ENCODE data around the gene ZXDC.

The ZXDC gene

DNA sequence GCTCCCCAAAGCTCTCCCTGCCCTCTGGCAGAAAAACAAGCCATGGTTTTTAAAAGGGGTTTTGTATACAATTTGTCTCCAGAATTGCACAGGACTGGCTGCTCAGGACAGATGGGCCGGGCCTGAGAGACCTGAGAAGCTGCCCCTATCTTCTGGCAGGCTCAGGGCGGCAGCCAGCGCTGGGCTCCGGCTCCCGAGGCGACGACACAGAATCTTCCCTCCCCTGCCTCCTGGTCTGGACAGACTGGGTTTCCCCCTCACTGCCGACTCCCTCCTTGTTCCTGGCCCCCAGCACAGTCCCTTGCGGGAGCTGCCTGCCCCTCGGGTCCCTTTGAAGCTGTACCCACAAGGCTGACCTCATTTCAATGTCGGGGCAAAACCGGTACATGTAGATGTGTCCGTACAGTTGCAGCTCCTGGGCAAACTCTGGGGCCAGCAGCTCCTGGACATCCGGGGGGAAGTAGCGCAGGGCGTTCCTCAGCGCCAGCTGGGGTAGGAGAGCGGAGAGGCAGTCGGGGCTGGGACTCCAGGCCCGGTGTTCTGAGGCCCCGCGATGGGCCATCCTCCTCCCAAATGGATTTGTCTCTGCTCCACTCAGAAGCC is 34.7 kb upstream of the ZXDC start:
- no peak for DNase-seq (ENCODE audit: low spot score)

DNA sequence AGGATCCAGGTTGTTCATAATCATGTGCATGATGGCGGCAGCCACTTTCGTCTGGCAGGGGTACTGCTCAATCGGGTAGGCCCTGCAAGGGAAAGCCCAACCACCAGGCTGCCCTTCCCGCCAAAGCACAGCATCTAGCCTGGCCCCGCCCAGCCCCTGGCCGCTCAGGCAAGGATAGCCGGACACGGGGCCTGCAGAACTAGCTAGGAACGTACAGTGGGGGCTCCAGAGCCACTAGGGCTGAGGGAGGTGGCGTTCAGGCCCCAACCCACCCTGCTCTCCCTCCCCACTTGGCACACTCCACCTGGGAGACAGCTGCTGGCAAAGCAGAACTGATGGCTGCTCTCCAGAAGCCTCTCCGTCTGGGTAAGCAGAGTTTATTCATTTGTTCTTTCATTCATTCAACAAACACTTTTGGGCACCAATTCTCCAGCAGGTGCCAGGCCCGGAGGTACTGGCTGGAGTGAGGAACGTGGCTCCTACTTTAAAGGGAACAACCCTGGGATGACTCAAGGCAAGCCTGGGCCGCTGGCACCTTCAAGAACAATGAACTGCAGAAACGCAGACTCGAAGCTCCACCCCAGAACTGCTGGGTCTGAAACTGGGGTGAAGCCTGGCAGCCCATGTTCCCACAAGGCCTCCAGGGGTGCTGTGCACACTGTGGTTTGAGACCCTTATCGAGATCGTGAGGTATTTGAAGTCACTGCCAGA is 34.1 kb upstream of the ZXDC start:
- DNase-seq (ENCODE audit: low spot score), result no peak

DNA sequence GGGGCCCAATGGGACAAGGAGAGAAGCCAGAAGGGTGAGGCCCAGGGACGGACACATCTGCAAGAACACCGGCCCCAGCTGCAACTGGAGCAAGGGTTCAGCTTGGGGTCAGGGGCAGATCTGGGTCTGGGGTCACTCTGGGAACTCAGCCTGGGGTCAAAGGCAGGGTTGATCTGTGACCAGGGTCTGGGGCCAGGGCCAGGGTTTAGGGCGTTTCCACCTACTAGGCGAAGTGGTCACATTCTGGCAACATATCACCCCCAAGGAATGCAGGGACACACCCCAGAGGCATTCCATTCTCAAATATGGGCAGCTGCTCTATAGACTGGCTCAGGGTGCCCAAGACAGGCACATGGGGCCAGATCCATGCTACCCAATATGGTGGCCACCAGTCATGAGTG is 32.9 kb upstream of the ZXDC start:
- no peak for DNase-seq (ENCODE audit: low spot score)

DNA sequence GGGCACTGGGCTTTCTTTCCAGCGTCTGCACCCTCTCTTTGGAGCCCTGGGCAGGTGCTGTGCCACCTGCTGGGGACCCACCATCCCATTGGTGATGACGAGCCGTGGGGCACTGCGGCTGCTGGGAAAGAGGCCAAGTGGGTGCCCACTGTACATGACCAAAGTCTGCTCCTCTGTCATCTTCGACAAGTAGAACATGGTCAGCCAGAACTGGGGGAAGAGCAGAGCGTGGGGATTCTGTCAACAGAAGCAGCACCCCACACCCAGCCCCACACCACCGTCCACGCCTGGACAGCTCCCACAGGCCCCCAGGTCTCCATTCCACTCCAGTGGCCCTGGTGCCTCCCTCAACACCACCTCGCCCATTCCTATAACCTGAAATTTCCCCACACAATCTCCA is 32.2 kb upstream of the ZXDC start:
- DNase-seq (ENCODE audit: low spot score), result no peak

DNA sequence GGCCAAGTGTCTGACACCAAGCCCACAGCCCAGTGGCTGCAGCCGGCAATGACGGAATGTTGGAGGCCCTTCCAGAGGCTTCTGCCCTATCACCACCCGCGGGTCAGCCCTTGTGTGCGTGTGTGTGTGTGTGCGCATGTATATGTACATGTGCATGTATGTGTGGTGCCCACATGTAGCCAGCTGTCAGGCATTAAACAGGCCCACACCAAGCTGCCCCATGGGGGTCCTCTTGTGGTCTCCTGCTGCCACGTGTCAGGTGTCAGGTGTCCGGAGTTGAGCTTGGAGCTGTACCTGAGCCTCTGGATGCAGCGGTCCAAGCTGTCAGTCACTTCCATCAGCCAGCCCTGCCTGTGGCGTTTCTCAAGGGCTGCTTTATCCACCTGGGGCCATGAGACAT is 28.0 kb upstream of the ZXDC start:
- DNase-seq (ENCODE audit: low spot score), result no peak

DNA sequence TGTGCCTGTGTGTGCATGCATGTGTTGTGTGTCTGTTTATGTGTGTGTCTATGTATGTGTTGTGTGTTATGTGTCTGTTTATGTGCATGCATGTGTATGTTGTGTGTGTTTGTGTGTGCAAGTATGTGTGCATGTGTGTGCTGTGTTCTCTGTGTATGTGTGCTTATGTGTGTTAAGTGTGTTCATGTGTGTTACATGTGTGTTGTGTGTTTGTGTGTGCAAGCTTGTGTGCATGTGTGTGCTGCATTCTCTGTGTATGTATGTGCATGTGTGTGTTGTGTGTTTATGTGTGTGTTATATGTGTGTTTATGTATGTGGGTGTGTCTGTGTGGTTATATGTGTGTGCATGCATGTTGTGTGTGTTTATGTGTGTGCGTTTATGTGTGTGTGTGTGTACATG is 27.0 kb upstream of the ZXDC start:
- DNase-seq (ENCODE audit: low spot score), result no peak

DNA sequence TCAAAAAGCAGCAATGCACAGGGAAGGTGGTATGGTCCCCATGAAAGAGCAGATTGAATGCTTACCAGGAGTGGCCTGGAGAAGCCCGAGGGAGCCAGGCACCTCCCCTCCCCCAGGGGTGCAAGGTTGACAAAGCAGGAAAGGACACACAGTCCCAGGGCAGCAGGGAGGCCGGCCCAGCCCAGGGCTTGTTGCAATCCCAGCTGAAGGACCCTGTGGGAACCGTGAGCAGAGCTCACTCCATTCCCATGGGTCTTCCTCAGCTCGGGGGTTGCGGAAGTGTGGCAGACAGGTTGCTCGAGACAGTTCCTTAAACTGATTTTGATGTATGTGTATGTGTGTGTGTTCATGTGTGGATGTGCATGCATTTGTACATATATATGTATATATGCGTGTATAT is 26.0 kb upstream of the ZXDC start:
- DNase-seq (ENCODE audit: low spot score), result no peak

DNA sequence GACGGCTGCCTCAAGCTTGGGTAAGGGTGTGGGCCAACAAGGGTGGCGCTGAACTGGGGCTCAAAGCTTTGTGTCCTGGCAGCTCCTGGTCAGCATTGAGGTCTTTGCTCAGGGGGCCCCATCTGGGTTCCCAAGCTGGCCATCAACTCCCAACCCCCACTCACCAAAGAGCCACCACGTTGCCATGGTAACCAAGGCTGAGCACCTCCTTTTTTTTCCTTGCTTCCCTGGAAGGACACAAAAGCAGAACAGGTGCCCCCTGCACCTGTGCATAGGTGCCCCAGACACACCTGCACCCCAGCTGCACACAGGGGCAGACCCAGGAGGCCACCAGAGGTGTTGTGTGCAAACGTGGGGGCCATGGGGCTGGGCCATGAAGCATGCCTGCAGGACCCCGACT is 25.4 kb upstream of the ZXDC start:
- DNase-seq (ENCODE audit: low spot score), result no peak

DNA sequence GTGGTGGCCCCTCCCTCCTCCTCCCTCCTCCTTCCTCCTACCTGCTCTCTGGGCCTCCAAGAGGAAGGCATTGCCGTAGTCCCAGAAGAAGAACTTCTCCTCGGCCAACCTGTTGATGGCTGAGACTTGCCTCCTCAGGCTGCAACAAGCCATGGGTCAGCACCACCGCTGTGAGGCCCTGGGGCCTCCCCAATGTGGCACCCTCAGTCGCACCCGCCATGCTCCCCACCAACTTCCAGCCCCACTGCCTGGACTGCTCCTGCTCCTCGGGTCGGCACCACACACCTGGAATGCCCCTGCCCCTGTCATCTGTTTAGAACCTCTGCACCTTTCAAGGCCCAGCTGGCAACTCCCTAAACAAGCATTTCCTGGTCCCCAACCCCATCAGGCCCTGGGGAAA is 24.3 kb upstream of the ZXDC start:
- DNase-seq (ENCODE audit: low spot score), result no peak

DNA sequence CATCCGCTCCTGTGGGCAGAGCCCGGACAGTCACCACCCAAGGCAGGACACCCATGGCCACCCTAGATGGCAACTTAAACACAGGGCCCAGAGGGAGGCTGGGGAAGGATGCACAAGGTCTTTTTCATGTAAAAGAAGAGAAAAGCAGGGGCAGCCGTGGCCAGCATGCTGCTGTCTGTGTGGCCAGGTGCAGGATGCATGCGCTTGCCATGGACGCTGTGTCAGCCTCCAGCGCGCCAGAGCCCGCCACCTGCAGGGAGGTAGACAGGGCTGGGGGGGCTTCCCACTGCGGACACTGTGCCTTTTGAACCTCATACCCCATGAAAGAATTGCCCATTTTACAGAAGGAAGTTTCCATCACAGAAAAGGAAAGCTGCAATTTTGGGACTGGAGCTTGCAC is 23.7 kb upstream of the ZXDC start:
- DNase-seq (ENCODE audit: low spot score), result no peak

DNA sequence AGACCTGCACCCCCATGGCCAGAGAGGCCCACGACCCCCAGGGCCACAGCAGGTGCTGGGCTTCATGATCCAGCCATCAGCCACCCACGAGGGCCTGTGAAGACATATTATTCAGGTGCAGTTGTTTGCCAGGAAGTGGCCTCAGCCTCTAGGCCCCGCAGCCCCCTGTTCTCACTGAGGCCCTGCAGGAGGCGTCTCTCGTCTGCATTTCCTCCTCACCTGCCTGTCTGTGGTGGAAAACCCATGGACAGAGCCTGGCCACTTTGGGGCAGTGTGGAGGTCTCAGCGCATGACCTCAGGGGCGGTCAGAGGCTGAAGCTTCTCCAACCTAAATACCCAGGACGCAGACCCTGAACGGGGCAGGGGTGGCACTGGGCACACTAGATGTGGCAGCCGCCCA is 23.2 kb upstream of the ZXDC start:
- DNase-seq (ENCODE audit: low spot score), result no peak

DNA sequence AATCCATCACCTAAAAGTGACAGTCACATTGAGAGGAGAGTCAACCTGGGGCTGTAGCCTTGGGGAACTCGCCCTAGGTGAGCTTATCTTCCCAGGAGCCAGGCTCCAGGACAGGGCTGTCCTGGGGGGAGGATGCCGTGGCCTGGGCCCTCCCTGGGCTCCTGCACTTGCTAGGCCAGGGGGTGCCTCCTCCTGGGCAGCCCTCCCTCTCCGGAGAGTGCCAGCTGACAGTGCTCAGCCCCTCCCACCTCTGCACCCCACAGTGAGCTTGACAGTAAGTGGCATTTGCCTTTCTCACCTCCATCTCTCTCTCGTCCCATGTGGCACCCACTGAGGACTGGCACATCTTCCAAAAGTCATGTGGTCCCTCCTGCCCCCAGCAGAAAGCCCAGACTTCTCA is 22.8 kb upstream of the ZXDC start:
- DNase-seq (ENCODE audit: low spot score), result no peak

DNA sequence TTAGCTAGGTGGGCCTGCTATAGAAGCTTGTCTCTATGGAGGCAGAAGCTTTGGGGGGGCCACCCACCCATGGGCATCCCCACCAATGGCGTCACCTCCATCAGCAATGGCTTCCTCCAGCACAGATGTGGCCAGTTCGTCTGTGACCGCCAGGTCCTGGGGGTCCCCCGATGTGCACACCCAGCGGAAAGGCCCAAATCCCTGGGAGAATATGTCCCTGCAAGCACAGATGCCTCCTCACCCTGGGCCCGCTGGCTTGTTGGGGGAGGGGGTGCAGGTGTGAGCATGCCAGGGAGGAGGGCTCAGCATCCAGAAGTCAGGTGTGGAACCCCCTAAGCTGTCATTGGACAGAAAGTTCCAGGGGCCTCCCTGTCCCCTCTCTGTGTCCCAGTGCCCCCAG is 22.3 kb upstream of the ZXDC start:
- DNase-seq (ENCODE audit: low spot score), result no peak

DNA sequence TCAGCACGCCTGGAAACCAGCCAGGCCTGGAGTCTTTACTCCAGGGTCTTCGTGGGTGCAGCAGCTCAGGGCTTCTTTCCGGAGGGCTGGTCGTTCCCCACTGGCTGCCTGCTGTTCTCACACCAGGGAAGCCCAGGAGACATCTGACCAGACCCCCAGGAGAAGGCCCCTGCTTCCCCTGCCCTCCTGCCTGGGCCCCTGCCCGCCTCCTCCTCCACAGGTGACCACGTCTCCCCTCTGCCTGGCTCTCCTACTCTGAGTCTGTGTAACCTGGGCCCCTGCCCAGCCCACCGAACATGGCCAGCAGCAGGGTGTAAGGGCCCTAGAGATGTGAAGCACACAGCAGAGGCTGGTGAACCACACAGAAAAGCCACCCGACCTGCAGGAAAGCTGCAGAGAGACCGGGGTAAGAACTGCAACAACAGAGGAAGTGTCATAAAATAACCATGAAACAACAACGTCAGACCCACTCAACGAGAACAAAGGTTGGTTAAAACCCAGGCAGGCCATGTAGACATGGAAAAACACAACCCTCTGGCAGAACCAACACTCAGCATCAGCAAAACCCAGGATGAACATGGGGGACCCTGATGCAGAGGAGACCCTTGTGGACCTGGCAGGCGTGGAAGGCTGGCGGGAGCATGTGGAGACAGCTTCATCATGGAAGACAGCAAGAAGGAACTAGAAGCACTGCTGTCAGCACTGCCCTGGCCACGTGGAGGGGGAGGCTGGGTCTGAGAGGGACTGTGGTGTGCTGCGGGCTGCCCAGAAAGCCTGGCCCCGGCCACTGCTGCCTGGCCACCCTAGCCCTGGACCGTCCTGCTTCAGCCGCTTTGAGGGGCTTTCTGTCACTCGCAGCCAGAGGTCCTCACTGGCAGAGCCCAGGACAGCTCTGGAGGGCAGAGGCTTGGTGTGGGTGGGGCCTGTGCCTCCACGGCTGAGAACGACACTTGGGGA is 21.5 kb upstream of the ZXDC start:
- DNase-seq (ENCODE audit: low spot score), result no peak

DNA sequence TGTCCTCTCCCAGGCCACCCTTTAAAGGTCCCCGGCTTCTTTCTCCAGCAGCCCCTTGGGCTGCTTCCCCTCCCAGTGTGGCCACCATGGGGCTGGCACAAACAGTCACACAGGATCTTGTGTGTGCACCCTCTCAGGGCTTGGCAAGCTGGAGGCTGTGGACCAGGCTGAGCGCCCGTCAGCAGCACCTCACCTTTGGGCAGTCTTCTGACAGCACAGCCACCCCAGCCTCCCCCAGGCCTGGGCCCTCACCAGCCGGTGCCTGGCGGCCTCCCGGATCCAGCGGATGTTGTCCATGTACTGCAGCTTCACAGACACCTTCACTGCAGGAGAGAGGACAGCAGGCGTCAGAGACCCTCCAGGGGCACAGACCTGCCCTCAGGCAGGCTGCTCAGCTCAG is 20.1 kb upstream of the ZXDC start:
- DNase-seq (ENCODE audit: low spot score), result no peak

DNA sequence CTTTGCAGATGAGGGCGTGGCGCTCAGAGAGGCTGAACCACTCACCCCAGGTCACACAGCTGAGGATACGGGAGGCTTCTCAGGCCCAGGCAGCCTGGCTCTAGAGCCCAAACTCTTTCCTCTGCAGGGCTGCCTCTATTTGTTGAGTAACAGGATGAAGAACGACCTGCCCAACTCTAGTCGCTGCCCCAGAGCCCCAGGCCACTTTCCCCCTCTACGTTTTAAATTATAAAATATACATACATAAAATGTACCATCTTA is 19.2 kb upstream of the ZXDC start:
- DNase-seq (ENCODE audit: low spot score), result no peak

DNA sequence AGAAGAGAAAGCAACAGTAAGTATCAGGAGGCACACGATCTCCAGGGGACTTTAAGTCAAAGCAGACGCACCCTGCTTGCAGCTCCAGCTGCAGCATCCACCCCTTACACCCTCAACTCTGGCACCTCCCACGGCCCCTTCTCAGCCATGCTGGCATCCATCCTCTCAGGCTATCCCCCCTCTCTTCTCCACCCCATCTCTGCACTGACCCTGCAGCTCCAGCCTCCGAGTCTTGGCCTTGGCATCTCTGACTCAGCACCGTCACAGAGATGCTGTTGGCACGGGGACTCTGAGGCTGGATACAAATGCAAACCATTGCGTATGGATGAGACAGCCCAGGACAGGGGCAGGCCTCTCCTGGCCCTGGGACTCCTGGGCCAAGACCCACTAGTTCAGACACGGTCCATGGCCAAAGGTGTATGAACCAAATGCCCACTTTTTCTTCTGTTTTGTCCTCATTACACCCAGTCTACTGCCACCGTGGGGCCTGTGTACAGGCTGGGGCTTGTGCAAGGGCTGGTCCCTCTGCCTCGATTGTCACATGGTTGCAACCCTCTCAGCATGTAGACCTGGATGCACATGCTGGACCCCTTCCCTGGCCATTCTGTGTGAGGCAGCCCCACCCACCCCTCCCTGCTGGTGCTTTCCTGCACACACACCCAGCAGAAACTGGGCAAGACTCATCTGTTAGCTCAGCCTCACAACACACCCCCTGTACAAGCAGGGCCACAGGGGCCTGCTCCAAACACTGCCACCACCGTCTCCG is 18.7 kb upstream of the ZXDC start:
- no peak for DNase-seq (ENCODE audit: low spot score)

DNA sequence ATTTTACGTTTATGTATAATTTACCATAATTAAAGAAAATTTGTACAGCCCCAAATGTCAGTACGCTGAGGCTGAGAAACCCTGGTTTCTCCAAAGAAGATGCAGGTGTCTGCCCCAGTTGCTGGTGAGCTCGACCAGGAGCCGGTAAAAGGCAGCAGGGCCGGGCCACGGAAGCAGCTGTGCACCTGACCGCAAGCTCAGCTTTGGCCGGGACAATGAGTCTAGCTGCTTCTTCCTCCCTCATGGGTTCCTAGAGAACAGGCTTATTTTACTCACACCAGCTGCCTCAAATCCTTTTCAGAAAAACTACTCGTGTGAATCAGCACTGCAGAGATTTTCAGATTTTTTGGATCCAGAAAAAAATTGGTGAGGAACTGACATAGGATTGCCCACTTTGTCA is 18.0 kb upstream of the ZXDC start:
- DNase-seq (ENCODE audit: low spot score), result no peak

DNA sequence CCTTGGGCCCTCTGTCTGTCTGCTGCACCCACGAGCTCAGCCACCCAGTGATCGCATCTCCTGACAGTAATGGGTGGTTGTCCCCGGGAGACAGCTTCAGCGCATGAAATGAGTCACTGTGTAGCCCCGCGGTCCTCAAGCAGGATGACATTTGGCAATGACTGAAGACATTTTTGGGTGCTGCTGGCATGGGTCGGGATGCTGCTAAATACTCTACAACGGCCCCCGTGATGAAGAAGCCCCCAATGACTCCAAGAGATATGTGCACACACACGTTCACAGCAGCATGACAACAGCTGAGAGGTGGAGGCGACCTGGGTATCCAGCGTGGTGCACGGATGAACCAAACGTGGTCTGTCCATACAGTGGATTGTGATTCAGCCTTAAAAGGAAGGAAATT is 17.4 kb upstream of the ZXDC start:
- DNase-seq (ENCODE audit: low spot score), result no peak

DNA sequence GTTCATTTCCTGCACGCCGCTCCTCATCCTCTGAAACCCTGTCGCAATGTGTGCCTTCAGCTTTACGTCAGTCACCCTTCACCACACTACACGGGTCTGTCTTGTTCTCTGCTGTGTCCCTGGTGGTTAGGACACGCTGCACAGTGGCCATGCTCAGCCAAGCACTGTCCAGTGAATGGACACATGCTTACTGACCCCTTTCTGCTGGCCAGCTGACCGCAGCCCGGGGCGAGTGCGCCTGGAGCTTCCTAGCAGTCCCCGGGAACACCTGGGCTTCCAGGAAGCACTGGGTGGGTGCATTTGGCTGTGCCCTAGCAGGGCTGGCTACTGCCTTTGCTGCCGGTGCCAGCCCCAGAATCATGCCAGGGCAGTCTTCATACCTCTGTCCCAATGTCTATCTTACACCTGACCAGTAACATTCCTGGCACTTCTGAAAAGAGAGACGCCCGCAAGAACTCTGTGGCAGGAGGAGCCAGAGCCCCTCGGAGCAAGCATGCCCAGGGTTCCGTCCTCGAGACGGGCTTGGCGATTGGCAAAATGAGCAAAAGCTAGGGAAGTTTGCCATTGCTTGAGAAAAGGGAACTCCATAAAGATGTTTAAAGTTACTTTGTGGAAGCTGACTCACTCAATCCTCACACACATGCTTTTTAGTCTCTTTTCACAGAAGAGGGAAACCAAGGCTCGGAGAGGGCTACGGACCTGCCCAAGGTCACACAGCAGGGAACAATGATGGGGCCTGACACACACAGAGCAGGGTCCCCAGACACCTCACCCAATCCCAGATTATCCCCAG is 15.7 kb upstream of the ZXDC start:
- DNase-seq (ENCODE audit: low spot score), result no peak

DNA sequence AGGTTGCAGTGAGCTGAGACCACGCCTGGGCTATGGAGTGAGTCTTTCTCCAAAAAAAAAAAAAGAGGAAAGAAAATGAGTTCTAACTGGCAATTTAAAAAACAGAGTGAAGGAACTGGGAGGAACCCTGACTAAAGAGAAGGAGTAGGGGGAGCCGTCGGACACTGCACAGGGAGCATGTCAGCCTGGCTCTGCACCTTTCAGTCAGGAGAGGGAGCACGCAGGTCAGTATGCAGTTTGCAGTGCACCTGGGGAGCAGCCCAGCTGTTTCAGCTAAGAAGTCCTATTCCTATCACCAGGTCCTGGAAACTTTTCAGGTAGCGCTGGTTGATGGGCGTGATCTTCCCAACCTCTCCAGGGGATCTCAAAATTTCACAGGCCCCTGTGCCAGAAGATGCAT is 14.9 kb upstream of the ZXDC start:
- no peak for DNase-seq (ENCODE audit: low spot score)

Data from cerebellar cortex (tissue), 1 donor.